SKM-1 (cell line): Measurements from ENCODE around the gene SLC16A7.

Experiments used
- DNase-seq: peaks from one replicate; lab custom pipeline; 2025; ENCODE audit not compliant: unreplicated experiment; lab: John Stamatoyannopoulos, UW

Gene SLC16A7

DNA sequence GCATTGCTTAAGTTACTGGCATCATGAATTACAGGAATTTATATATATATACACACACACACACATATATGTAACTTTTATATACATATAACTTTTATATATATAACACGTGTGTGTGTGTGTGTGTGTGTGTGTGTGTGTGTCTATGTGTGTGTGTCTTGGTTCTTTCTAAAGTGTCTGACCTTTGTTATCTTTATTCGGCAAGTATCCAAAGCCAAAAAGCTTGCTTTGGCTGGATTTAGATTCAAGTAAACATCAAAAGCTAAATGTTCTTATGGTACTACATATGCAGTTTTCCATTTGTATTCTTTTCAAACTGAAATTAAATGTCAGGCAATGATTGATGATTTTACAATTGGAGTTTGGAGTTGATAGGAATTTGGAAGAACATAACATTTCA lies 69.9 kb downstream of the SLC16A7 start:
- DNase-seq = no peak

DNA sequence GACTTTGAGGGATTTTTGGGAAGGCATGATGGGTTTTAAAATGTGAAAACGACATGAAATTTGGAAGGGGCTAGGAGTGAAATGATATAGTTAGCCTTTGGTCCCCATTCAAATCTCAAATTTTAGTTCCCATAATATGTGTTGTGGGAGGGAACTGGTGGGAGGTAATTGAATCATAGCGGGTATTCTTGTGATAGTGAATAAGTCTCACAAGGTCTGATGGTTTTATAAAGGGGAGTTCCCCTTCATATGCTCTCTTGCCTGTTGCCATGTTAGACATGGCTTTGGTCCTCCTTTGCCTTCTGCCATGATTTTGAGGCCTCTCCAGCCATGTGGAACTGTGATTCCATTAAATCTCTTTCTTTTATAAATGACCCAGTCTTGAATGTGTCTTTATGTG lies 72.8 kb downstream of the SLC16A7 start:
- no peak for DNase-seq

DNA sequence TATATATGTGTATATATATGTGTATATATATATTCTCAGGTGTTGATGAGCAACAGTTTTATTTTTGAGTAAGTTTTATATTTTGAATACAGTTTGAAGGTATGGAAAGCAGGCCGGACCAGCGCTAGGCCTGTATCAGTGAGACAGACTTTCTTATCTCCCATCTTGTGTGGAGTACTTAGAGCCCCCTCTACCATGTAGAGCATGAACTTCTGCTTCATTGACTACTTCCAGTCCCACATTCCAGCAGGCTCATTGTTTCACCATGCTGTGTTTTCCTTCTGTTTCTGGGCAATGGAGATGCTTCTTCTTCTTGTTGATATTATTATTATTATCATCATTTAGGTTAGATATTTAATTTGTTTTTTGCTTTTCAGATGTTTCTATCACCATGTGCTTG lies 76.4 kb downstream of the SLC16A7 start:
- DNase-seq = no peak

DNA sequence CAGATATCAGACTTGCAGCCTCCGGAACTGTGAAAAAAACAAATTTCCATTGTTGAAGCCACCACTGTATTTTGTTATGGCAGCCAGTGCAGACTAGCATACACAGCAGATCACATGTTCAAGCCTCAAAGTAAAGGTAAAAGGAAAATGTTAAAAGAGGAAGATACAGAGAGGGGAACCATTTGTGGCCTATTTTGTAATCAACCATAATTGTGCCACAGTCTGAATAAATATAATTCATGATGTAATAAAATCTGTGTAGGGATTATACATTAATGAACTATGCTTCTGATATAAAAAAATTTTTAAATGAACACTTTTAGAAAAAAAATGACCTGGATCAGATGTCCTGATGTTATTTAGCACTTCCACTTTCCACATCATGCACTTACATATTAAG lies 79.6 kb downstream of the SLC16A7 start:
- no peak for DNase-seq

DNA sequence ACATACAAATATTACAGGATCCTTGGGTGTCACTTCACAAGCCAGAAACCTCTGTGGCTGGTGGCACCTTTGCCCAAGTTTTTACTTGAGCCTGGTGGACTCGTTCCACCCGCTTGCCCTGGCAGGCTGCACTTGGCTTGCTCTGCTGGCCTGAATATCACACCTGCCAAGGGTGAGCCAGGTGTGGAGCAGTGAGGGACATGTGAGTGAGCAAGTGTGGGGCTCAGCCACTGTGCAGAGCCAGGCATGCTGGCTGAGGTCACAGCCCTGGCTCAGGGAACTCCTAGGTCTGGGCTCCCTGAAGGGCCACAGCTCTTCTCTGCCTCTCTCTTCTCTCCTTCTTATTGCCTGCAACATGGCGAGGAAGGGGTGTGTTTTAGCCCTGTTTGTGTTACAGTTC lies 82.0 kb downstream of the SLC16A7 start:
- no peak for DNase-seq

DNA sequence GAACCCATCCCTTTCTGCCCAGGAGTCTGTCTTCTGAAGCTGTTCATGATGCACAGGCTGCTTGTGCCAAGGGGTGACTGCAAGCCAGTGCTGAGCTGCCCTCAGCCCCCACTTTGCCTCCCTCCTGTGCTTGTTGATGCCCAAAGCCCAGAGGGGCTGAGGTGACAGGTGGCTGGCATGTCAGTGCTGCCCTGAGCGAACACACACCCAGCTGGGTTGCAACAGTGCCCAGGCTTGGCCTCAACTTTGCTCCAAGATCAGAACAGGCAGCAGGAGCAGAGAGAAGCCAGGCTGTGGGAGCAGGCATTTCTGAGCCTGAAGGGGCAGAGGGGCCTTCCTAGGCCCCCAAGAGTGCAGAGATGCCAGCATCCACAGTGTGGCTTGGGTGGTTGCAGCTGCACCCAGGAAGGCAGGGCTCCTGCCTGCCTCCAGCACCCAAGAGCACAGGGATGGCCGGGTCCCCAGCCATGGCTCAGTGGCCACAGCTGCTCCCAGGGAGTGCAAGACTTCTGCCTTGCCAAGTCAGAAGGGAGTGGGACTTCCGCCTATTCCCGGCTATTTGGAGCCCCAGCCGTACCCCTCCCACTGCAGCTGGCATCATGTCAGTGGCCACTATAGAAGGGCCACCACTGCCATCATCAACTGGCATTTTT lies 83.1 kb downstream of the SLC16A7 start:
- DNase-seq = no peak

DNA sequence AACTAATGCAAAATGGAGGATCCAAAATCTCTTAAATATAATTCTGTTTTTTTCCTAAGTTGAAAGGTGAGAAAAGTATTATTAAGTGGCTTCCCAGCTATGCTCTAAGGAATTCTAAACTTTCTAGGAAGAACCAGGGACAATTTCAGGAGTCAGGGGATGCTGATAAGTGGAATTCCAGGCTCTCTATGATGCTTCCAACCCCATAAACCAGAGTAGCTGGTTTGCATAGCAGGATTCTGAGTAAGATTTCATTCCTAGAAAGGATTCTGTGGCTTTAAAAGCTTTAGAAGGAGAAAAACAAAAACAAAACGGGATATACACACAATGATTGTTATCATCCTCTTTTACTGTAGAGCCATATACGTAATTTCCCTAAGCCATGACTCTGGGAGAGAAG lies 93.9 kb downstream of the SLC16A7 start:
- no peak for DNase-seq

DNA sequence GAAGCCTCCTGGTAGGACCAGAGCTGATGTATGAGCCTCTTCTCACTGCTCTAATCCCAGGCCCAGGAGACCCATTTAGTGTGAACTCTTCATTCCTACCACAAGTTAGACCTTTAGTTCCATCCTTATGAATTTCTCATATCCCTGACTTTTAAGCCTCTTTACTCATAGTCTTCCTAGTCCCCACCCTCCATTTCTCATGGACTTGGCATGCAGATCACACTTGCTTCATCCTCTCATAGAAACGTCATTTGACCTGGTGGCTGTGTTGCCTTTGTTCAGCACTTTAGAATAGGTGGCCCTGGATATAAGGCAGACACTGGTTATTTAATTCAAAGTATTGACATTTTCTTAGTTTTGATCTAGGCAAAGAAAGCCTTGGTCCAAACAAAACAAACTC lies 99.5 kb downstream of the SLC16A7 start:
- no peak for DNase-seq

DNA sequence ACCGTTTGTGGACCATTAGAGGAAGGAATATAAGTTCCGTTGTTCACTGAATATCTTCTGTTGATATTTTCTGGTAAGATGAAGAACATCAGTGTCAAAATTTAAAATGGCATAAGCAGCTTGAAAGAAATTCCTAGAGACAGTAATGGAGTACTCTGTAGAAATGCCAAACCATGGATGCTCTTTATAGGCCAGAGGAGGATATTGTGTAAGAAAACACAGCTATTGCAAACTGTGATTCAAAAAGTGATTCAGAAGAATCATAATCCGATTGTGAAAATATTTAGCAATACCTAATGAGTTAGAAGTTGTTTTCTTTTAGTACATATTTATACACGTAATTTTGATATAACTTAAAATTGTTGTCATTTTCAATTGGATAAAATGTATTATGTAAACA lies 102.8 kb downstream of the SLC16A7 start:
- DNase-seq = no peak

DNA sequence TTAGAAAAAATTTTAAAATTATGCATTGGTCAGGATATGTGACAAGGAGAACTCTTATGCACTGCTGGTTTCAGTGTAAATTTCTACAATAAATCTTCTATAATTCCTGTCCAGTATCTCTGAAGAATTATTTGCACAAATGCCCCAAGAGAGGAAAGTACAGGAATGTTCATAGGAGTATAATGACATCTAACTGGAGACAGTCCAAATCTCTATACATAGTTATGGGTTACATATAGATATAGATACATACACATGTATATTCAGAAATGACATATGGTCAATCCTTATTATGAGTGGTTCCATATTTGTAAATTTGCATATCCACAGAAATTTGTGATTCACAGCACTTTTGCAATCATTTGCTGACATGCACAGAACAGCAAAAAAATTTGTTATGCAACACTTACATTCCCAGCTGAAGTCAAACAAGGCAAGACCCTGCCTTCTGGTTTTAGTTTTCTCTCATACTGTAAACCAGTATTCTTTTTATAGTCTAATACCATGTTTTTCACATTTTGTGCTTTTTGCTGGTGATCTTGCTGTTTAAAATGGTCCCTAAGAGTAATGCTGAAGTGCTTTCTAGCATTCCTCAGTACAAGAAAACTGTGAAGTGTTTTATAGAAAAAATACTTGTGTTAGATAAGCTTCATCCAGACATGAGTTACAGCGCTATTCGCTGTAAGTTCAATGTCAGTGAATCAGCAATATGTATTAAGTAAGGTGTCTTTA lies 103.8 kb downstream of the SLC16A7 start:
- DNase-seq = no peak

DNA sequence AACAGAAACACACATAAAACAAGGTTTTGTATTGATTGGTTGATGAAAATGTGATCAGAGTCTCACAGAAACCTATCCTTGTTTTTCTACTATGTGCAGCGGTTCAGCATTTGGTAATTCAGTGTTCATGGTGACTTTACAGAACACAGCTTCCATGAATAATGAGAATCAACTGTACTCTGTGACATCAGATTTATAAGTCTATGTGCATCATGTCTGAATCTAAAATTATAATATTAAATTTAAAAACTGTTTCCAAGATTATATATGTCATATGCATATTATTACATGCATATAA lies 104.3 kb downstream of the SLC16A7 start:
- DNase-seq = no peak

DNA sequence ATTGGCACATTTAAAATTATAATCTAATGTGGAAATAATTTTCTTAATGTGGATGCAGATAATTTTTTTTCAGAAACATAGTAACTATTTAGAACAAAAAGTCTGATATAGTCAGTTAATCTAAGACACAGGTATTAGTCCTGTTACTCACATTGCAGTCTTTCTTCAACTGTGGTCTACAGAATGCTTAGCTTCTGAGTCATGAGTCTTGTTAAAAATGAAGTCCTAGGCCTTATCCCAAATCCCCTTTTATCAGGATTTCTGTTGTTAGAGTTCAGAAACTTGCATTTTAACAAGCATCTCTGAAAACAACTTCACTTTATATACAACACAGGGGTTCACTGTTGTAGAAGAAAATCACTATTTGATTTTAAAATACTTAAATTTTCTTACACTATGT lies 112.2 kb downstream of the SLC16A7 start:
- DNase-seq = no peak

DNA sequence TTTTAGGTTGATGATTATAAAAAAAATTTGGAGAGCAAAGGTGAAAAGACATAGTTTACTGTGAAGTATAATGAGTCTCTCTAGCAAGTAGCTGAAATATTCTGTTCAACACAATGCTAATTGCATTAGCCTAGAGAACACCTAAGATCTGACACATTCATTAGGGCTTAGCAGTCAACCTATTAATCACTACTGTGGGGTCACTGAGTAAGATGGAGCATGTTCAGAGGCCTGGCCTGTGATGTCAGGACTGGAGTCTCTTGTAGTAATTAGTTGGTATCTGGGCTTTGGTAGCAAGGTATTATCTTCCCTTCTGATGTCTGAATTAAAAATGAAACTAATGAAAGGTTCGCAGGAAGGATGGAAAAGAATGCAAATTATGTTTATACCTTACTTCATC lies 112.7 kb downstream of the SLC16A7 start:
- DNase-seq = no peak

DNA sequence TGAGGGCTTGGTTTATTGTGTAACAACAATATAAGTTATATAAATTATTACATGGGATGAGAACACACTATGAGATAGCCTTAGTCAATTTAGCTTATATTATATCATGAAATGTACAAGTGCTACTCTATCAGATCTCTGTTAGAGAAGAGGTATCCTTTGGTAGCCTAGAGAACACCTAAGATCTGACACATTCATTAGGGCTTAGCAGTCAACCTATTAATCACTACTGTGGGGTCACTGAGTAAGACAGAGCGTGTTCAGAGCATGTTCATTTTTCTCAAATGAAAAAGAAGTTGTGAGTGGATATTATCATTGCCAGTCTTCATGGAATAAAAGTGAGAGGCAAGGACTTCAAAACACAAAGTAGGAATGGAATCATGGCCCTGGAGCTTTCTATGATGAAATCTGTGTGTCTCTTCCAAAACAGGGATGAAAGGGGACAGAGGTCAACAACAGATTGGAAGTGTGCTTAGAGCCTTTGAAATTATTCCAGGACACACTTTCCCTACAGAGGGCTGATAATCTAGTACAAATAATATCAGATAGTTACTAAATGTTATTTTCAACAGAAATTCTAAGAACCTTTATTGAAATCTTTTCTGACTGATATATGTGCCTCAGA lies 114.3 kb downstream of the SLC16A7 start:
- DNase-seq = no peak

DNA sequence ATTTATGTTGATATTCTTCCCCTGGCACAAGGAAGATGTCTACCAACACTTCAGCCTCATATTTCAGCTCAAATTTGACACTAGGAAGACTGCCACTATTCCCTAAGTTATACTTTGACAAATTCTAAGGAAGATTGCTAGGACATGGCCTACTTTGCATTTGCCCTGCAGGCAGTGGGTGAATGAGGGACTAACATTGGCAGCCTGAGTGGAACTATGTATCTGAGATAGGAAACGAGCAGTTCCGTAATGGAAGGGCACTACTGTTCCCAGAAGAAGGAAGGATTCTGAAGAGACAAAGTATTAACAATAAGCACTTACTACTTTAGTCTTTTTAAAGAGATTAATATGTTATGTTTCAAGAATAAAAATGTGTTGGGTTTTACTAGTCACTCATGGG lies 115.1 kb downstream of the SLC16A7 start:
- DNase-seq = no peak

DNA sequence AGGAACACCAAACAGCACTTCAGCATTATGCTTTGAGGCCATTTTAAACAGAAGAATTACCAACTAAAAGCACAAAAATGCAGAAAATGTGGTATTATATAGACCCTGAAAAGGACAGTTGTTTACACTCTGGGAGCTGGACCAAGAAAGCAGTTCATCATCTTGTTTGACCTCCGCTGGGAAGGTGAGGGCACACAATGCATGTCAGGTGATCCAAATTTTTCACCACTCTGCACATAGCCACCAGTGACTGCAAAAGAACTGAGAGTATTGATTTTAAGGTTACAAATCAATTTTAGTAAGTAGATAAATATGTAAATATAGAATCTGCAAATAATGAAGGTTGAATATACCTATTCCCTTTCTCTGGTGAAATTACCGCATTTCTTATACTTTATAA lies 119.6 kb downstream of the SLC16A7 start:
- no peak for DNase-seq

DNA sequence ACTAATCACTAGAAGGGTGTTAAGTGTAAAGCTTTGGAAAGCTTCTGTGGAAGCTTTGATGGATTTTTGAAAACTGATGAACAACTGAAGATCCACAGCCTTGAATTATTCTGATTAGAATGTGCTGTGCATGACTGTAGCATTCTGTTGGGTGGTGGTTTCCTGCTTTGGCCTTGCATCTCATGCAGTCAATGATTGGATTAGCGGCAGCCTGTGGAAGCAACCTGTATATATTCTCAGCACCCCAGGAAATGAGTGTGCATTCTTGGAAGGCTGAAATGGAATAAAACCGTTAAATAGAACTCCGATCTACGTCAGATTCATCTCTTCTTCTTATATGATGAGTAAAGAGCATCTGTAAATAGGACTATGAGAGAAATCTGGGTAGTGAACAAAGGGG lies 120.2 kb downstream of the SLC16A7 start:
- DNase-seq = no peak

DNA sequence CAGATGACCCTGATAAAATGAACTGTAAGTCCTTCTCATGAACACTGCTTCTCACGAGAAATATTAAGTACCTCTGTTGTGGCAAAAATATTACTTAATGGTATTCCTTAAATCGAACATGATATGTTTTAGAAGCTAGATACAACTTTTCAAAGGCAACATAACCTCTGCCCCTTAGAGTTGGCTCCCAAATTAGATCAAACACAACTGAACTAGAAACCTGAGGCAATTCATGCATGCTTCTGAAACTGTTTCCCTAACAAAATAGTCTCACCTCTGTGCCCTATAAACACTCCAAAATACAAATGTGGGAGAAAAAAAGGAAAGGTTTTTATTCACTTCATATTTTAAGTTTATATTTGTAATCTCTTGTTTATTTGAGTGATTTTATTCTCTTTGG lies 121.6 kb downstream of the SLC16A7 start:
- DNase-seq = no peak

DNA sequence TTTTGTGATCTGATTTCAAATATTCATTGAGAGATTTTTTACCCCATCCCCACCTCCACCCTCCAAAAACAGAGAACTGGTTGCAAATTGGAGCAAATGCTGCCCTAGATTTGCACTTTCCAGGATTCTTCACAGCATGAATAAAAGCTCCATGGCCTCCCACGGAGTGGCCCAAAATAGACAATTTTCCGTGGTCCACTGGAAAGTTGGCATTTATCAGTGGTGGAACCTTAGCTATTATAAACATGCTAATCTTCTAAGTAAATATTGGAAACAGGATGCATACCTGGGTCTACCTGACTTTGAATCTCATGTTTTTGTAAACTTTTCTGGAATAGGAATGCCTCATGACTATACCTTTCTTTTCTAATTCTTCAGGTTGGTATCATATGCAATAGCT lies 123.9 kb downstream of the SLC16A7 start:
- DNase-seq = no peak

DNA sequence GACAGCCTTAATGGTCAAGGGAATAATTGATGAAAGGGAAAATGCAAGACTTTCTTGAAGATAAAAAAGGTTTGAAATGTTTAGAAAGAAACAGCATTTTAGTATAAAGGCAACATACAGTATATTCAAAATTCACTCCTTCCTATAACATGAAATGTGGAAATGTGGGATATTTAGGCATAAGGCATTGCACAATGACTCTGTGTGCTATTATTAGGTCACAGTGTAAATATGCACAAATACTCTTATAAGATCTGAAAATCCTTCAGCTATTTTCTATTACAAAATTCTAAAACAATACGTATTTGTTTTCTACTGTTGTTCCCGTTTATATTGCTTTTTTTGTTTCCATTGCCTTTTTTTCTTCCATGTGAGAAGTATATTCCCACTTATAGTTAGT lies 127.7 kb downstream of the SLC16A7 start:
- DNase-seq = no peak

DNA sequence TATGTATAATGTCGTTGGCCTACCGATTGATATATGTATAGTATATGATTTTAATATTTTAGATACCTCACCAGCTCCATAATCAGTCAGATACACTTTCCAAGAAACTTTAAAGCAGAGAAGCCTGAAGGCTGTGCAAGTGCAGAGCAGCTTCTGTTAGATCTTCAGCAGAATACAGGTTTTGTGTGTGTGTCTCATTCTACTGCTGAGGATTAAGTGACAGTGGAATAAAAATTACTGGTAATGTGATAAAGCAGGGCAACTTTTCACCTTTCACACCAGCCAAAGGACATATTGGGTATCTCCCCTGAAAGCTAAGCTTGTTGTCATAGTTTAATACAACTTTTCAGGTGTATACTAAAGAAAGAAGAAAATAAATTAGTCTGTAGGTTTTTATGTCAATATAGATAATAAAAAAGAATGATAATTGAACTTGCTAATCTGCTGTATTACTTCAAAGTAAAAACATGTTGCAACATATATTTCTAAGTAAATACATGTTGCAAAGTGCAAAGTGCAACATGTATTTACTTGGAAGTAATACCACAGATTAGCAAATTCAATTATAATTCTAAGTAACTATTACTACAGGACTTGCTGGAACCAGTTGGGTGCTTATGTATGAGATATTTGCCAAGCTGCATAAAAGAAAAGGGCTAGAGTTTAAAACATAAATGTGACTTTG lies 128.3 kb downstream of the SLC16A7 start:
- DNase-seq = no peak

DNA sequence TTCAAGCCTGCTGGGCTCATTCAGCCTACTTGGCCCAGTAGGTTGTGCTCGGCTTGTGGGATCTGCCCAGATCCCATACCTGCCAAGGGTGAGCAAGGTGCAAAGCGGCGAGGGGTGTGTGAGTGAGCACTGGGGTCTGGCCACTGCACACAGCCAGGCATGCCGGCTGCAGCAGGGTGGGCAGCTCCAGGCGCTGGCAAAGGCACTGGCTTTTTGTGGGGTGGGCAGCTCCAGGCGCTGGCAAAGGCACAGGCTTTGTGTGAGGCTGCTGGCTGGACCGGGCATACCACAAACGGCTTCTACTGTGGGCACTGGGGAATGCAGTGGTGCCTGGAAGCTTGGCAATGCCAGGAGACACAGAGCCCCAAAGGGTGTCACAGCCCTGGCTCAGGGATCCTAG lies 137.4 kb downstream of the SLC16A7 start:
- DNase-seq = no peak
